HG02610 (cell line): Measurements from ENCODE around the gene FGF19.

Source experiments
- ATAC-seq: cut with Tn5 transposase; IDR thresholded peaks from one replicate; pipeline ENCODE4 v1.9.1; 2021; ENCODE audit warnings: mild to moderate bottlenecking, moderate library complexity; ENCODE audit not compliant: unreplicated experiment

Gene FGF19

DNA sequence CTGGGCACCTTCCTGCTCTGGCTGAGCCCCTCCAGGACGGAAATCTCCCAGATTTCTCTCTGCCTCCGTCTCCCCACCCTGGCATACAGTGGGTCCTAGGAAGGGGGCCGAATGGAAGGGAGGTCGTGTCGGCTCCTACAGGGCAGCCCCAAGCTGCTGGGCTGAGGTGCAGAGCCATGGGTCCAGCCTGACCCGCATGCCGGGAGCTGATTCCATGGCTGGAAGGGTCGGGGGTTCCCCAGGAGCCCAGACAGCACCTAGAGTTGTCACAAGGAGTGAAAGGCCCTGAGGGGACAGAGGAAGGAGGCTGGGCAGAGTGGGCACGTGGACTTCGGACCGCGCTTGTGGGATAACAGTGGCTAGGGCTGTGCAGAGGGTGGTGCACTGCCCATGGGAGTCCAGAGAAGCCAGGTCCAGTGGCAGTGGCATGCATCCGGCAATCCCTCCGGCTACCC is 46.3 kb downstream of the FGF19 start:
- no peak for ATAC-seq

DNA sequence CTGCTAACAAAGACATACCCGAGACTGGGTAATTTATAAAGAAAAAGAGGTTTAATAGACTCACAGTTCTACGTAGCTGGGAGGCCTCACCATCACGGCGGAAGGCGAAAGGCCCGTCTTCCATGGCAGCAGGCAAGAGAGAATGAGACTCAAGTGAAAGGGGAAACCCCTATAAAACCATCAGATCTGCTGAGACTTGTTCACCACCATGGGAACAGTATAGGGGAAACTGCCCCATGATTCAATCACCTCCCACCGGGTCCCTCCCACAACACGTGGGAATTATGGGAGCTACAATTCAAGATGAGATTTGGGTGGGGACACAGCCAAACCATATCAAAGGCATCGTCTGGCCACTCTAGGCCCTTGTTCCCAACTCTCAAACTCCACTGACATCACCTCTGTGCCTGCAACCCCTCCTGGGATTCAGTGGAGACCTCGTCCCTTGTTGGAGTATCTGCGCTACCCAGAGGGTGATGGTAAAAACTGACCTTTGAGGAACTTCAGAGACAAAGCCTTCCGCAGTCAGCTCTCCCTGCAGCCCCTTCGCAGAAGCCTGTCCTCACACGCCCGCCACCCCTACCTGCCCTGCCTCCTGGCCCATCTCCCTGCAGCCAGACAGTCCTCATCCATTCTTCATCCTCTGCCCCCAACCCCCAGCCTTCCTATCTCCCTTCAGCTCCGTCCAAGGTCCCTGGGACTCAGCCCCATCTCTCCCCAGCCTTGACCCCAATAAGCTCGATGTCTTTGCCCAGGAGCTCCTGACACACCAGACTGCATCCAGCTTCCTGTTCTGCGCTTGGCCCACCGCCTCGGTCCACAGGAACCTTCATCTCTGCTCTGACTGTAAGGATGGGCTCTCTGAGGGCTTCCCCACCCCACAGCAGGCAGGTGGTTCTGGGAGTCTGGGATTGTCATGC is 47.0 kb downstream of the FGF19 start:
- no peak for ATAC-seq

DNA sequence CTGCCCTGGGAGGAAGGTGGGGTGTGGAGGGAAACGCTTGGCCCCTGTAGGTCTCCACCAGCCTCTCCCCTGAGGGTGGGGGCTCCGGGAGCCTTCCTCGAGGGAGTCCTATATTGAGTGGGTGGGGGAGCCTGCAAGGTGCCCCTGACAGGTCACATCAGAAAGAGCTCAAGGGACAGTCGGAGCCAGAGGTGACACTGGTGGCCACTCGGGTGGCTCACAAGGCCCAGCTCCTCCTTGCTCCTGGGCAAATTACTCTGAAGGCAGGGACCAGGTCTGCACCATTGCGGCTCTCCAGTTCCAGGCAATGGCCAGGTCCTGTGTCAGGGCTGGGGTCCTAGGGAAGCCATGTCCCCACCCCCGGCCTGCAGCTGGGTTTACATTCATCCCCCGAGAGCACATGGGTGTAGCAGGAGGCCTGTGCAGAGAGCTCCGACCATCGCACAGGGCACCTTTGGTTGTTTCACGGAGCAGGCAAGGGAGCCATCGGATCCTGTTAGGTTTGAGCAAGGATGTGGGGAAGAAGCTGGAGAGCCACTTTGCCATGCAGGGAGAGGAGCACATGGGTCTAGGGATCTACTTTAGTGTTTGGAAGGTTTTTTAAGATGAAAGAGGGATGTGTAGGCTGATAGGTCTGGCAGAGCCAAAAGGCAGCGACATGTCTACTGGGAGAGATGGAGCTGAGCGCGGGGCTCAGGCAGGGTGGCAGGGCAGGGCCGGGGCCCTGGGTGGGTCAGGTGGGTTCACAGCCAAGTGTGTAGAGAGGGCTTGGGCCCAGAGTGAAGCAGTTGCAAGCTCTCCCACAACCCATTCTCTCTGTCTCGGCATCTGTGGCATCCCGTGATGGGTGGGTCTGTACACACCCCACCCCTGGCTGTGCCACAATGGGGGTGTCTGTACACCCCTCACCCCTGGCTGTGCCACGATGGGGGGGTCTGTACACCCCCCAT is 48.1 kb downstream of the FGF19 start:
- ATAC-seq: no peak

DNA sequence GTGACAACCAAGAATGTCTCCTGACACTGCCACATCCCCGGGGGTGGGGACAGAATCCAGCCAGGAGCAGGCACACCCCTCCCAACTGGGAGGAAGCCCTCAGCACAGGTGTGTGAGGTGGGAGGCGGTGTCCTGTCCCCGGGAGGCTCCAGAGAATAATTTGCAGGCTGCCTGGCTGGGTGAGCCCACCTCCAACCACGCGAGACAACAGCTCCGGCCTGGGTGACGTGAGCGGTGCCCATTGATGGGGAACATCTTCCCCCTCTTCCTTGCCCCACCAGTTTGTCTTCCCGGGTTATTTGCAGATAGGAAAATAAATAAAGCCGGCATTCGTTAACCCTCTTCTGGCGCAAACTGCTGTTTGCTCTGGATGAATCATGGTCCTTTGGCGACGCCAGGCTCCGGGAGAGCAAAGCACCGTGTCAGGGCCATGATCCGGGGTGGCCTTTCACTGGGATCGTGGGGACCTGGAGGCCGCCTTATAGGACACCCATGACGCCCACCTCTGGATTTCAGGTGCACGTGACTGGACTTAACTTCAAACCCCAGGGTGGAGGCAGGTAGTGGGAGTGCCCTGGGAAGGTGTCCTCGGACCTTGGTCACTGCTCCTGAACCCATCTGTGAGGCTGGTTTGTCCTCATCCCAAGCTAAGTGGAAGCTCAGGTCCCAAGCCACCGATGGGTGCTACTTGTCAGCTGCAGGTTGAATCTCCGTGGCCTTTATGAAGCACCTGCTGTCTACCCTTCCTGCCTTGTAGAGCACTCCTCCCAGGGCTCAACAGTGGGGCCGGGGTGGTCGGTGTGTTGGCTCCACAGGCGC is 49.0 kb downstream of the FGF19 start:
- ATAC-seq: no peak

DNA sequence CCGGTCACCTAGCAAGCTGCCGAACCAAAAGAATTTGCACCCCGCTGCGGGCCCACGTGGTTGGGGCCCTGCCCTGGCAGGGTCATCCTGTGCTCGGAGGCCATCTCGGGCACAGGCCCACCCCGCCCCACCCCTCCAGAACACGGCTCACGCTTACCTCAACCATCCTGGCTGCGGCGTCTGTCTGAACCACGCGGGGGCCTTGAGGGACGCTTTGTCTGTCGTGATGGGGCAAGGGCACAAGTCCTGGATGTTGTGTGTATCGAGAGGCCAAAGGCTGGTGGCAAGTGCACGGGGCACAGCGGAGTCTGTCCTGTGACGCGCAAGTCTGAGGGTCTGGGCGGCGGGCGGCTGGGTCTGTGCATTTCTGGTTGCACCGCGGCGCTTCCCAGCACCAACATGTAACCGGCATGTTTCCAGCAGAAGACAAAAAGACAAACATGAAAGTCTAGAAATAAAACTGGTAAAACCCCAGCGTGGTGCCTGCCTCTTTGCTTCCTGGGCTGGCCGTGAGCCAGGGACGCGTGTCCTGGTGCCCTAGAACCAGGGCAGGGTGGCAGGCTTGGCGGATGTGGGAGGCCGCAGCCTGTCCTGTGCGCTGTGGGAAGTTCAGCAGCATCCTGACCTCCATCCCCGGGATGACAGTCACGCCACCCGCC is 49.7 kb downstream of the FGF19 start:
- no peak for ATAC-seq

DNA sequence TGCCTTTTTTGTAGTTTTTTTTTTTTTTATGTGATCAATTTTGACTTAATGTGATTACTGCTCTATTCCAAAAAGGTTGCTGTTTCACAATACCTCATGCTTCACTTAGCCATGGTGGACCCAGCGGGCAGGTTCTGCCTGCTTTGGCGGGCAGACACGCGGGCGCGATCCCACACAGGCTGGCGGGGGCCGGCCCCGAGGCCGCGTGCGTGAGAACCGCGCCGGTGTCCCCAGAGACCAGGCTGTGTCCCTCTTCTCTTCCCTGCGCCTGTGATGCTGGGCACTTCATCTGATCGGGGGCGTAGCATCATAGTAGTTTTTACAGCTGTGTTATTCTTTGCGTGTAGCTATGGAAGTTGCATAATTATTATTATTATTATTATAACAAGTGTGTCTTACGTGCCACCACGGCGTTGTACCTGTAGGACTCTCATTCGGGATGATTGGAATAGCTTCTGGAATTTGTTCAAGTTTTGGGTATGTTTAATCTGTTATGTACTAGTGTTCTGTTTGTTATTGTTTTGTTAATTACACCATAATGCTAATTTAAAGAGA is 50.3 kb downstream of the FGF19 start:
- ATAC-seq: no peak

DNA sequence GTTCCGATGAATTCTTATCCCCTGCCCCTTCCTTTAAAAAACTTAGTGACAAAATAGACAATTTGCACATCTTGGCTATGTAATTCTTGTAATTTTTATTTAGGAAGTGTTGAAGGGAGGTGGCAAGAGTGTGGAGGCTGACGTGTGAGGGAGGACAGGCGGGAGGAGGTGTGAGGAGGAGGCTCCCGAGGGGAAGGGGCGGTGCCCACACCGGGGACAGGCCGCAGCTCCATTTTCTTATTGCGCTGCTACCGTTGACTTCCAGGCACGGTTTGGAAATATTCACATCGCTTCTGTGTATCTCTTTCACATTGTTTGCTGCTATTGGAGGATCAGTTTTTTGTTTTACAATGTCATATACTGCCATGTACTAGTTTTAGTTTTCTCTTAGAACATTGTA is 50.8 kb downstream of the FGF19 start:
- no peak for ATAC-seq

DNA sequence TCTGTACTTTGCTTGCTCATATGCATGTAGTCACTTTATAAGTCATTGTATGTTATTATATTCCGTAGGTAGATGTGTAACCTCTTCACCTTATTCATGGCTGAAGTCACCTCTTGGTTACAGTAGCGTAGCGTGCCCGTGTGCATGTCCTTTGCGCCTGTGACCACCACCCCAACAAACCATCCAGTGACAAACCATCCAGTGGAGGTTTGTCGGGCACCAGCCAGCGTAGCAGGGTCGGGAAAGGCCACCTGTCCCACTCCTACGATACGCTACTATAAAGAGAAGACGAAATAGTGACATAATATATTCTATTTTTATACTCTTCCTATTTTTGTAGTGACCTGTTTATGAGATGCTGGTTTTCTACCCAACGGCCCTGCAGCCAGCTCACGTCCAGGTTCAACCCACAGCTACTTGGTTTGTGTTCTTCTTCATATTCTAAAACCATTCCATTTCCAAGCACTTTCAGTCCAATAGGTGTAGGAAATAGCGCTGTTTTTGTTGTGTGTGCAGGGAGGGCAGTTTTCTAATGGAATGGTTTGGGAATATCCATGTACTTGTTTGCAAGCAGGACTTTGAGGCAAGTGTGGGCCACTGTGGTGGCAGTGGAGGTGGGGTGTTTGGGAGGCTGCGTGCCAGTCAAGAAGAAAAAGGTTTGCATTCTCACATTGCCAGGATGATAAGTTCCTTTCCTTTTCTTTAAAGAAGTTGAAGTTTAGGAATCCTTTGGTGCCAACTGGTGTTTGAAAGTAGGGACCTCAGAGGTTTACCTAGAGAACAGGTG is 51.8 kb downstream of the FGF19 start:
- no peak for ATAC-seq

DNA sequence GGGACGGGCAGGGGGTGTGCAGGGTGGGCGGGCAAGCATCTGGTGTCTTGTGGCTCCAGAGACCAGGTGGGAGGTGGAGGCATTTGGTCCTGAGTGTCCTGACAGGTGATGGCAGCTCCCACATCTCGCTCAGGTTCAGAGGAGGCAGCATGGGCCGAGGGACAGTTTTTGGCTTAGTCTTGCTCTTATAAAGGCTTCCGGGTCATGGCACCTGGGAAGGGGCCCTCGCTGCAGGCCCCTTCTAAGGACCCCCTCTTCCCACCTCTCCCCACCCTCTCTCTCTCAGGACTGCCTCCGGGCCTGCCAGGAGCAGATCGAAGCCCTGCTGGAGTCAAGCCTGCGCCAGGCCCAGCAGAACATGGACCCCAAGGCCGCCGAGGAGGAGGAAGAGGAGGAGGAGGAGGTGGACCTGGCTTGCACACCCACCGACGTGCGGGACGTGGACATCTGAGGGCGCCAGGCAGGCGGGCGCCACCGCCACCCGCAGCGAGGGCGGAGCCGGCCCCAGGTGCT is 52.9 kb downstream of the FGF19 start:
- no peak for ATAC-seq

DNA sequence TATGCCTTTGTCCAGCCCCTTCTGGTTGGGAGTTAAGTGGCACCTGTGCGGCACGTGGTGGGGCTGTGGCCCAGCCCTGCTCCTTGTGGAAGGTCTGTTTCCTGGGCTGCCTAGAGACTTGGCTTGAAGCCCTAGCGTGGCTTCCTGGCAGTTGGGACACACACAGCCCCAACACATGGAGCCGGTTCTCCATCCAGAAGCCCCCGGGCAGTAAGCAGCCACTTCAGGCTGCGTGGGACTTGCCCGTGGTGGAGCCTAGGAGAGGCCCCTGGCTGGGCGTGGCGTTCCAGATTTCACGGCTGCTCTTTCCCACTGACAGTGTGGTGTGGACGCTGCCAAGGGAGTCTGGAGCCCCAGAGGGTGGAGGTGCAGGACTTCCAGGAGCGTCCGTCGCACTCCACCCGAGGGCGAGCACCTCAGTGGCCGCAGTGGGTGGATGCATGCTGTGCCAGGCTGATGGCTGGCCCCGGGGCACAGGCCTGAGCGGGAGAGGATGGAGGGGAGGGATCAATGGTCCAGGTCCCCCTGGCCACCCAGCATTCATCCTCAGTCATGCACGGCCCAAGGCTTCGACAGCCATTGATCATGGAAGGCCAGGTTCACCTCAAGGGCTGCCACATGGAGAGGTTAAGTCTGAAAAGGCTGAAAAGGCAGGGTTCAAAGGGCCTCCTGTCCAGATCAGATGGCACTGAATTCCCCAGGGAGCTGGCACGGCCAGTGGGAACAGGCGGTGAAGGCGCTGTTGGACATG is 53.6 kb downstream of the FGF19 start:
- ATAC-seq: no peak

DNA sequence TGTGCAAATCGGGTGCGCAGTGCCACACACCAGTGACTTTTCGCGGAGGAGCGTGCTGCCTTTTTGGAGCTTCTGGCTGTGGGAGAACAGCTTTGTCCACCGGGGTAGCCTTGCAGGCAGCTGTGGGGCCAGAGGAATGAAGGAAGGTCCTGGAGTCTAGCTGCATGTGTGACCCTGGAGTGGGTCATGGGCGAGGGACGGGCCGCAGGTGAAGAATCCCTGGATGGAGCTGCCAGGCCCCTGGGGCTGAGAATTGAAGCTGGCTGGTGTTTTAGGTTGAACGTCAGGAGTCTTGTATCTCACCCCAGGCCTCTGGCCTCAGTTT is 54.3 kb downstream of the FGF19 start:
- no peak for ATAC-seq

DNA sequence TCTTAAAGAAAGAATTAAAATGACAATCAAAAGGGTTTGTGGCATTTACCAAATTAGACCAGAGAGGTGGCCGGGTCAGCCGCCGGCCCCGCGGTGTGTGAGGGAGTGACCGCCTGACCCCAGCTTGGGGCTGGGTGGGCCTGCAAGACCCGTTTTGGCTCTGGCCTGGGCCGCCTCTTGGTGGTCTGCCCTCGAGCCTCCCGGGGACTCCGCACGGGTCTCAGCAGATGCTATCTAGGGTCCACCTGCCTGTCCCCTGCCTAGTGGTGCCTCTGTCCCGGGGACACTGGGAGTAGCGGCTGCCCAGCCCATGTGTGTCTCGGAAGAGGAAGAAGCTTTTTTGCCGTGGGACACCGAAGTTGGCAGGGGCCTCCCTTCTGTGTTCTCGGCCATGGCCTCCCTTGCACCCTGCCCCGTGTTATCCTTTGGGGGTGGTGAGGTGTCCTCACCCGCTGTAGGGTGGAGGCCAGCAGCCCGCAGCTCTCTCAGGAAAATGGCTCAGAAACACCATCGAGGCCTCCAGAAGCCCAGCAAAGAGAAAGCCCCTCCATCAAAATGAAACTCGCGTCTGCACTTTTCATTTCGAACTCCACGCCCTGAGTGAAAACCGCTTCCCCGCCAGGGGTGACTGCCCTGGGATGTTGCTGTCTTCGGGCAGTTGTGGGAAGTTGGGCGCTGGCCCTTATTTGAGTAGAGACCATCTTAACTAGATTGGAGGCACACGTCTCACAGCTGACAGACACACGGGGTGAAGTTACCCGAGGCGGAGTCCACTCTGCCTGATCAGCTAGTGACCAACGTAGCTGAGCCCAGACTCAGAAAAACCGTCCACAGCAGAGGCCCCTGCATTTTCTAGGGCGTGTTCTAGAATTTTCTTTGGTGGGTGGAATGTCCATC is 54.9 kb downstream of the FGF19 start:
- ATAC-seq: no peak
